Activated CD8-positive, alpha-beta memory T cell treated with anti-CD3 and anti-CD28 coated beads, Interleukin-2, amount 50 U/mL, for 24 hours (primary cell): ENCODE measurements around the gene HHATL.

Experiments used
- DNase-seq: peaks from one replicate; pipeline ENCODE4 v3.0.0-alpha.2; 2020; ENCODE audit errors: extremely low read depth

The HHATL gene

DNA sequence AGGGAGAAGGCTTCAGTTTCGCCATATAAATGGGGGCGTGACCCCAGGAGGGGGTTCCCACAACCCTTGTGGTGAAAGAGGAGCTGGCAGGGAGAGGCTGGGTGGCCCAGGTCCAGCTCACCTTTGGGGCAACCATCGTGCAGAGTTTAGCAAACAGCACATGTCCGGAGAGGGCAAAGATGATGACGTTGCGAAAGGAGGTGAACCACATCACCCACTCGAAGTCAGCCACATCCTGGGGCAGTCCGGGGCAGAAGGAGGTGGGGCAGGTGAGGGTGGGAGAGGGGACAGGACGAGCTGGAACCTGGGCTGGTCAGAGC, 3.7 kb downstream of the HHATL start:
- no peak for DNase-seq

DNA sequence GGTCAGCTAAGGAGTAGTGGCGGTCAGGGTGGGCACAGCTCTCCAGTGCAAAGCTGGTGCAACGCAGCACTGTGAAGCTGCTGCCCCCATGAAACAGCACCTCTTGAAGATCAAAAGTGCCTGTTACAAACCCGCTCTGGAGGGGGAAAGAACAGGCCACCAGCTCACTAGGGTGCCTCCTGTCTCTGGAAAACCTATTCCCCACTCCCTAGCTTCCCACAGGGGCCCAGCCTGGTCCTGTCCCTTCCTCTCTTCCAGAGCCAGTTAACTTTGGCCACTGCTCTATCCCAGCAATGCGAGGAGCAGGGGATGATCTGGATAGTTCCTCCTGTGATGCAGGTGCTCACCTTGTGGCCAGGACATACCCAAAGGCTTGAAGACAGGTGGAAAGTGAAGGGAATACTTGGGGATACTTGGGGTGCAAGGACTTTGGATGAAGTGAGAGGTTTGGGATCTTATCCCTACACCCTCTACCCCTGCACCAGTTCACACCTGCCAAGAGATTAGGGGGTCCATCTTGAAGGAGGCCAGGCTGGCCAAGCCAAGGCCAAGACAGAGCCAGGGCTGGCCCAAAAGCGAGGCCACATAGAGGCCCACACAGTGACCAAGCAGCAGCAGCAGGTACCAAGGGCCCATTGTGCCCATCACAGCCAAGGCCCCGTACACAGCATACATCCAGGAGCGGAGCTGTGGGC, 4.2 kb downstream of the HHATL start:
- DNase-seq: no peak

GRCh38 chr3:42697289-42698051, 5.1 kb downstream of the HHATL start:
- DNase-seq: no peak

- no peak for DNase-seq
Observed at GRCh38 chr3:42696356-42697288, 6.0 kb downstream of the HHATL start.

DNA sequence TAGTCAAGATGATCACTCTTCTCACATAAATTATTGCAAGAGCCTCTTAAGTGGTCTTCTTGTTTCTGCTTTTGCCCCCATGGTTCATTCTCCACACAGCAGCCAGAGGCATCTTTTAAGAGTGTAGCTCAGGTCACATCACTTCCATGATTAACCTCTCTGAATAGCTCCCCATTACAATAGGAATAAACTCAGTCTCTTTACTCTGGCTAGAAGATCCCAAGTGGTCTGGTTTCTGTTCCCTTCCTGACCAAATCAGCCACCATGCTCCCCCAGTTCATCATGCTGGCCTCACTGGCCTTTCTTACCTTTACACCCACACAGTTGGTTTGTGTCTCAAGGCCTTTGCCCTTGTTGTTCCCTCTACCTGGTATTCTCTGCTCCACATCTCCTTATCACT, 8.2 kb downstream of the HHATL start:
- no peak for DNase-seq

- DNase-seq: no peak
Observed at GRCh38 chr3:42693530-42693930, 9.1 kb downstream of the HHATL start.

GRCh38 chr3:42692667-42693529, 9.7 kb downstream of the HHATL start:
- no peak for DNase-seq

DNA sequence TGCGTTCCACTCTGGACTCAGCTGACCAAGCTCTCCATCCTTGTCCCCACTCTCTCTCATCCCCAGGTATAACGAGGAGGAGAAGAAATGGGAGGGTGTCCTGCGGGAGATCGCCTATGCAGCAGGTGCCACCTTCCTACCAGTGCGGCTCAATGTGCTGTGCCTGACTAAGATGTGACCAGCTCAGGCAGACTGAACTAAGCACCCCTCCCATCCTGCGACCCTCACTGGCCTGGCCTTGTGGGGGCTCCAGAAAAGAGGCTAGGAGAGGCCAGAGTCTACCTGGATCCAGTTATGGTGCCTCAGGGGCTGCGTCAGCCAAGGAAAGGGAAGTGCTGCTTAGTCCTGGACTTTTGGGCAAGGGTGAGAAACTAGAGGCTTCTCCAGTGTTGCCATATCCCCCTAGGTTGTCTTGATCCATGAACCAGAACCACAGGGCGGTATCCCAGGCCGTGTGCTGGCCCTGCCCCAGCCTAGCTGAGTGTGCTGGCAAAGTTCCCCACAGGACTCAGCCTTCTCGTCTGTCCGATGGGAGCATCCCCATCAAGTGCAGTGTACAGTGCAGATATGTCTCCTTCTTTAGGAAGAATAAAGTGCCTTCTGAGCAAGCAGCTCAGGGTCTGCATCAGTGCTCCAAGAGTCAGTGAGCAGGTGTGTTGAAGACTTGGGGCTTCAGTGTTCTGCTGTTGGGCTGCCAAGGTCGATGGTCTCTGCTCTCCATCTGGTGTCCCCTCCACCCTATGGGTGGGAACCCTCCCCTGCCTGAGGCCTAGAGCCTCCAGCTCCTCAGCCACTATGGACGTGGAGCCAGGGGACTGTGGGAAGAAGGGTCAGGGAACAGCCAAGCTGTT, 10.6 kb downstream of the HHATL start:
- DNase-seq: no peak

DNA sequence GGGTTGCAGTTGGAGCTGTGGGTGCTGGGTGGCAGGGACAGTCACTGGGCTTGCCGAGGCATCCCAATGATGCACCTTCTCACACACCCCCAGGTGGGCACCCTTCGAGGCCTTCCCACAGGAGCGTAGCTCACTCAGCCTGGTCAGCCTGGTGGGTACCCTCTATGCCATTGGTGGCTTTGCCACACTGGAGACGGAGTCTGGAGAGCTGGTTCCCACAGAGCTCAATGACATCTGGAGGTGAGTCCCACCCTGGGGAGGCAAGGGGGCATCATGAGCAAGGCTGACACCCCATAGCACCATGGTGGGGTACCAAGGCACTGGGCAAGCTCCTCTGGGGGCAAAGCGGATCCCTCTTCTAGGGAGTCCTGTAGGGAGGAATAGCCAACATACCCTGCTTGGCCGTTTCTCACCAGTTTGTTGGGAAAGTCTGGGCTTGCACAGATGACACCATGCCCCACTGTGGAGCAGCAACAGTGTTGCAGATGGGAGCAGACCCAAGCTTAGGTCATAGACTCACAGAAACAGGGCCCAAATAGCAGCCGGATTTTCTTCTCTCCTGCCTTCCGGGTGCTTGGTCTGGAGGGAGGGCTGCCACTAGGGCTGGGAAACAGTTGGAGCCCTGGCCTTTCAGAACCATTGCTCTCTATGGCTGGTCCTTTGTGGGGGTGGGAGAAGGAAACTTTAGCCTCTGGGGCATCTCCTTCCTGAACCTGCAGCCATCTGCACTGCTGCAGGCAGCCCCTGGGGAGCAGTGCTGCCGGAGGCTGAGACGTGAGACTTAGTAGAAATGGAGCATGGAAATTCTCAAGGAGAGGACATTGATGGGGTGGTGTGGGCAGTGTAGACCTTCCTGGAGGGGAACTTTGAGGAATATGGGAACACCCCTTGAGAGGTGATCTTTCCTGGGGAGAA, 11.6 kb downstream of the HHATL start:
- no peak for DNase-seq

- no peak for DNase-seq
Observed at GRCh38 chr3:42690191-42690590, 12.4 kb downstream of the HHATL start.

- DNase-seq: no peak
Observed at GRCh38 chr3:42689421-42690014, 13.1 kb downstream of the HHATL start.

DNA sequence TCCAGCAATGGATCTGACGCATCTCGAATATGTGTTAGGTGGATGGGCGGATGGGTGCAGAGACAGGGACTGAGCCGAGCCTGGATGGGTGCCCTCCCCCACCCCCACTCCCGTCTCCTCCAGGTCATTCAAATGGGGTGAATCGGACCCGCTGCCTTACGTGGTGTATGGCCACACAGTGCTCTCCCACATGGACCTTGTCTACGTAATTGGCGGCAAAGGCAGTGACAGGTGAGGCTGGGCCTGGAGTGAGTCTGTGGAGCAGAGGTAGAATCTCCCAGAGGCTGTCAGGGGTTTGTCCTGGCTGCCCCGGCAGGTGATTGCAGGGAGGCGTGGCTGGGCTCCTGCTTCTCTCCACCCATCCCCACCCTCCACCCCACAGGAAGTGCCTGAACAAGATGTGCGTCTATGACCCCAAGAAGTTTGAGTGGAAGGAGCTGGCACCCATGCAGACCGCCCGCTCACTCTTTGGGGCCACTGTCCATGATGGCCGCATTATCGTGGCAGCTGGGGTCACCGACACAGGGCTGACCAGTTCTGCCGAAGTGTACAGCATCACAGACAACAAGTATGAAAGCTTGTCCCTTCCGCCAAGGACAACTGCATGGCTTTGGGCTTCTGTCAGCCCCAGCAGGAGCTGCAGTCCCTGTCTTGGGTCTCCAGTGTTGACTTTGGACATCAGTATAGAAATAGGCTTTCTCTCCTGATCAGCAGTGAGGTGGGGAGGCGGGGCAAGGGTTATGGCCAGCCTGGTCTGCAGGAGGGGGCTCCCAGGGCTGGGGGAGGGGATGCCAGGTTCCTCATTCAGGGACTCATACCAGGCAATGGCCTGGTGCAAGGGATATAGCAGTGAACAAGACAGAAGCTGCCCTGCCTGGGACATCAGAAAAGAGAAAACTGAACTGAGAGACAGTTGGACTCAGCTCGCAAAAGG, 13.8 kb downstream of the HHATL start:
- DNase-seq: no peak

DNA sequence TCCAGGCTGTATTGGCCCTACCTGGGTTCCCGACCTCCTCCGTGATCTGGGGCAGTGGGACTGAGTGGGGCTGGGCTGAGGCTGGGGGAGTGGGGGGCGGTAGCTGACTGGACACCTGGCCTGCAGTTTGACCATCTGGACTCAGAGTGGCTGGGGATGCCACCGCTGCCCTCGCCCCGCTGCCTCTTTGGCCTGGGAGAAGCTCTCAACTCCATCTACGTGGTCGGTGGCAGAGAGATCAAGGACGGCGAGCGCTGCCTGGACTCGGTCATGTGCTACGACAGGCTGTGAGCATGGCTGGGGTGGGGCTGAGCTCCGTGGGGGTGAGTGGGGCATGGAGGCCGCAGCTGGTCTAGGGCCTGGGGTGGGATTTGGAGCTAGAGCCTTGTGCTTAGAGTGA, 14.6 kb downstream of the HHATL start:
- no peak for DNase-seq

- DNase-seq: no peak
Observed at GRCh38 chr3:42686832-42687650, 15.6 kb downstream of the HHATL start.

- DNase-seq: no peak
Observed at GRCh38 chr3:42685891-42686820, 16.4 kb downstream of the HHATL start.

GRCh38 chr3:42685363-42685881, 17.2 kb downstream of the HHATL start, which contains the start of gene KLHL40:
TSS of gene KLHL40 (plus strand) at chr3:42685537. CDS start at chr3:42685619, 82 bp downstream.
- DNase-seq: no peak
